Upper lobe of right lung (tissue), 1 donor: ENCODE results near the gene MGLL. TPM values are rescaled to one million over a fixed set of nuclear protein-coding genes. Genes with fewer than 3 reads are reported as not detected.
A peak's percentile ranks its signal among the peaks of the same experiment; 100 is the strongest.

Experiments used
- ATAC-seq: fragments of 200-7000 bp; cut with Tn5 transposase; one replicate; pipeline ENCODE4 v1.9.1; 2020; ENCODE audit warnings: mild to moderate bottlenecking, moderate library complexity
- DNase-seq: peaks from one replicate; pipeline ENCODE4 v3.0.0-alpha.2; 2020
- H3K27ac ChIP-seq: fragments of 200-600 bp; one replicate; pipeline ENCODE4 v1.8.0; 2022
- H3K27me3 ChIP-seq: fragments of 200-600 bp; one replicate; pipeline ENCODE4 v1.8.0; 2022; ENCODE audit warnings: mild to moderate bottlenecking
- H3K36me3 ChIP-seq: fragments of 200-600 bp; one replicate; pipeline ENCODE4 v1.8.0; 2022
- H3K4me1 ChIP-seq: fragments of 200-600 bp; one replicate; pipeline ENCODE4 v1.8.0; 2022
- H3K4me3 ChIP-seq: fragments of 200-600 bp; one replicate; pipeline ENCODE4 v1.8.0; 2022; ENCODE audit warnings: mild to moderate bottlenecking
- H3K9me3 ChIP-seq: fragments of 200-600 bp; one replicate; pipeline ENCODE4 v1.8.0; 2022
- intact Hi-C: fragments of 100-400 bp; cut with DNase I; formaldehyde crosslinking; loops from one replicate; pipeline ENCODE4 v1.11.0; 2022
- total RNA-seq: library from RNA; stranded (reverse); fragmentation: NEBNext Ultra II Directional; extraction: Animal tissue kit (Norgen Biotek cat#: 25700); gene quantifications from one replicate; pipeline ENCODE4 v1.2.1, GENCODE V29; 2021
- TF ChIP-seq, protein P1 (sequence below): fragments of 200-600 bp; IDR thresholded peaks from one replicate; pipeline ENCODE4 v1.8.0; 2022; ENCODE audit warnings: antibody characterized with exemption
- donor health status: DM: no; HTN: yes; CAD: no; lungs with severe emphysema.

Gene MGLL
- total RNA-seq, 1 donor from 2014 or later, result 194 TPM

DNA sequence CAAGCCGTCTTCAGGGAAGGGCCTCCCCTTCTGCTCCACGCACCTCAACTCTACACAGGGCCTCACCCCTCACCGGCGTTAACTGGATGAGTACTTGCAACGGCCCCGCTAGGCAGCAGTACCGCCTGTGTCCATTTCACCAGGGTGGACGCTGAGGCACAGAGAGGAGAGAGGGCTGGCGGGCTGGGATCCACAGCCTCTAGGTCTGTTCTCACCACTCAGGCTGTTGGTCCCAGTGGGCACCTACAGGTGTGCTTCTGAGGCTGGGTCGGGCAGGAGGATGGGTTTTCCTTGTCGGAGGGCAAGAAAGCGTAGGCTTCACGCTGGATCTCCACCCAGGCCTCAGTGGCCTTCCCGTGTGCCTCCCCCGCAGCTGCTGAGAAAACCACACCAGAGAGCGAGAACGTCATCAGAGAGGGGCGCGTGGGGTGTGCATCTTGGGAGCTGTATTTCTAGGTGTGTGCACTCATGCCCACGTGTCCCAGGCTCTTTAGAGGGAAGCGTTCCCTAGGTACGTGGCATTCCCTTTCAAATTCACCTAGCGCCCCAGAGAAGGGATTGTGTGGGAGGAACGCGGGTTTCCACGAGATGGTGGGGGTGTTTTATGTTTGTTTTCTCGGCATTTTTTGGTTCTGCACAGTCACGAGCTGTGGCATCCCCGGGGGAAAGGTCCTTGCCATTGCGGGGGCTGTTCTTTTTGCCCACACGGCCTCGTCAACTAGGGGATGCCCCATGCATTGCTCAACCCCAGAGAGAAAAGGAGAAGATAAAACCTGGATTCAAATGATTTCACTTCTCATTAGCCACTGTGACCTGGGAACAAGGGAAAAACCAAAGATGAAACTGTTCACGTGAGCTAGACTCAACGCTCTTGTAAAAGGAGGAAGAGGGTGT is 67.7 kb downstream of the MGLL start:
- peak; percentile 74 for ATAC-seq
- no peak for DNase-seq

DNA sequence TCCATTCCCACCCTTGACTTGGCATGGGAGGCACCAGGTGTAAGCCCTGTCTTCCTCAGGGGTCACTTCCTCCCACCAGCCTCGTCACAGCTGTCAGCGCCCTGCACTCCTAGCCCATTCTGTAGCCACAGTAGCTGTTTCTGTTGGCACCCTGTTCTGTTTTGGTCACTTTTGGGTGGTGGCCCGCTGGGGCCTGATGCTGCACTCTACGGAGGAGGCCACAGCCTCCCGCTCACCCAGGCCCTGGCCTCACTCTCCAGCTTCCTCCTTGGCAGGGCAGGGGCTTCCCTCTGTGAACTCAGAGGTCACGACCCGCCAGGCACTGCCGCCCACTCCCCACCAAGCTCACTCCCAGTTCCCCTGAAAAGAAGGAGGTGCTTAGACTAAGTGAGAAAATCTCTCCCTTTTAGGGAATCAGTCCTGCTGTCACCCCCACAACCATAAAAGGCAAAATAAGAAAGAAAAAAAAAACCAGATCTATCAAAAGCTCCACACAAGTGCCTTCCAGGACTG is 68.4 kb downstream of the MGLL start:
- DNase-seq, result no peak
- intact Hi-C loops, result no loop called here
- Histone ChIP-seq H3K9me3 (no peaks in the 10 kb centered on the region), H3K36me3 (no peaks in the 10 kb centered on the region), H3K27me3 (no peaks in the 10 kb centered on the region), H3K27ac (no peak overlapping the region), H3K4me3 (no peak overlapping the region), H3K4me1 (peaks cover 7% of the 10 kb centered on the region)
- TF ChIP-seq, protein P1, sequence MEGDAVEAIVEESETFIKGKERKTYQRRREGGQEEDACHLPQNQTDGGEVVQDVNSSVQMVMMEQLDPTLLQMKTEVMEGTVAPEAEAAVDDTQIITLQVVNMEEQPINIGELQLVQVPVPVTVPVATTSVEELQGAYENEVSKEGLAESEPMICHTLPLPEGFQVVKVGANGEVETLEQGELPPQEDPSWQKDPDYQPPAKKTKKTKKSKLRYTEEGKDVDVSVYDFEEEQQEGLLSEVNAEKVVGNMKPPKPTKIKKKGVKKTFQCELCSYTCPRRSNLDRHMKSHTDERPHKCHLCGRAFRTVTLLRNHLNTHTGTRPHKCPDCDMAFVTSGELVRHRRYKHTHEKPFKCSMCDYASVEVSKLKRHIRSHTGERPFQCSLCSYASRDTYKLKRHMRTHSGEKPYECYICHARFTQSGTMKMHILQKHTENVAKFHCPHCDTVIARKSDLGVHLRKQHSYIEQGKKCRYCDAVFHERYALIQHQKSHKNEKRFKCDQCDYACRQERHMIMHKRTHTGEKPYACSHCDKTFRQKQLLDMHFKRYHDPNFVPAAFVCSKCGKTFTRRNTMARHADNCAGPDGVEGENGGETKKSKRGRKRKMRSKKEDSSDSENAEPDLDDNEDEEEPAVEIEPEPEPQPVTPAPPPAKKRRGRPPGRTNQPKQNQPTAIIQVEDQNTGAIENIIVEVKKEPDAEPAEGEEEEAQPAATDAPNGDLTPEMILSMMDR, result no peak
- ATAC-seq, result peak; percentile 68

More for the DNA sequence above, 67.7 kb downstream of the MGLL start:
- Histone ChIP-seq H3K27ac (no peak overlapping the region), H3K4me1 (no peaks in the 10 kb centered on the region), H3K9me3 (no peaks in the 10 kb centered on the region), H3K4me3 (no peak overlapping the region), H3K27me3 (no peaks in the 10 kb centered on the region), H3K36me3 (peaks cover 7% of the 10 kb centered on the region)
- TF ChIP-seq, protein P1, result no peak
- intact Hi-C loops, result no loop called here

DNA sequence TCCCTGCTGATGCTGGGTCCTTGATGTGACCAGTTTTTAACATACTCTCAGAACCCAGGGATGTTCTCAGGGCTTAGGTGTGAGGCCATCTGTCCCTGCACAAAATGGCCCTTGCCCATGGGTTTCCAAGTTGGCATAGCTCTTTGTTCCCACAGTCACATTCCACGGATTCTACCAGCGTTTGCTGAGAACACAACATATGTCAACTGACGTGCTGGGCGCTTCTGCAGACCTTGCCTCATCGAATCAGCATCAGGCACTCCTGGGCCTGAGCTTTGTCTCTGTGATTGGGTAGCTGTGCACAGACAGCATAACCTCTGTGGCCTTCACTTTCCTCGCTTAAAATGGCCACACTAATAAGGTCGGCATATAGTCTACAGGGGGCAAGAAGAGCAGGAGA is 69.0 kb downstream of the MGLL start:
- no peaks in the 10 kb centered on the region for H3K36me3 ChIP-seq
- peaks cover 13% of the 10 kb centered on the region for H3K4me1 ChIP-seq
- no peaks in the 10 kb centered on the region for H3K27me3 ChIP-seq
- intact Hi-C loops, result no loop called here
- no peak overlapping the region for H3K4me3 ChIP-seq
- DNase-seq, result no peak
- ATAC-seq, result no peak
- TF ChIP-seq, protein P1, result no peak
- H3K9me3 ChIP-seq, result no peaks in the 10 kb centered on the region
- no peak overlapping the region for H3K27ac ChIP-seq

DNA sequence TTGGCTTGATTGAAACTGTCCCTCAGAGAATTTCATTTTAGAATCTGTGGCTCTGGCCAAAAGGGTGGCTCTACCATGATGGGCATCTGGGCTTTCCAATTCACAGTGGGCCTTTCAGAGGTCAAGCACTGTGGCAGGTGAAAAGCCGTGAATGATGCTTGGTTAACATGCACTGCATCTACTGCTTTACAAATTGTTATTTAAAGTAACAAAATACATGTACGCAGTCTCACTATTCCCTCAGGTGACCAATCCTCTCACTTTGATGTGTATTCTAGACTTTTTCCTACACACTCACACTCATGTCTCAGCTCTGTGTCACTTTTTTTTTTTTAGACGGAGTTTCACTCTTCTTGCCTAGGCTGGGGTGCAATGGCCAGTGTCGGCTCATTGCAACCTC is 70.5 kb downstream of the MGLL start:
- TF ChIP-seq, protein P1, result no peak
- intact Hi-C loops, result no loop called here
- Histone ChIP-seq H3K27me3 (no peaks in the 10 kb centered on the region), H3K4me3 (no peak overlapping the region), H3K9me3 (no peaks in the 10 kb centered on the region), H3K4me1 (peaks cover 26% of the 10 kb centered on the region), H3K27ac (no peak overlapping the region), H3K36me3 (no peaks in the 10 kb centered on the region)
- ATAC-seq (no peak), DNase-seq (no peak)

DNA sequence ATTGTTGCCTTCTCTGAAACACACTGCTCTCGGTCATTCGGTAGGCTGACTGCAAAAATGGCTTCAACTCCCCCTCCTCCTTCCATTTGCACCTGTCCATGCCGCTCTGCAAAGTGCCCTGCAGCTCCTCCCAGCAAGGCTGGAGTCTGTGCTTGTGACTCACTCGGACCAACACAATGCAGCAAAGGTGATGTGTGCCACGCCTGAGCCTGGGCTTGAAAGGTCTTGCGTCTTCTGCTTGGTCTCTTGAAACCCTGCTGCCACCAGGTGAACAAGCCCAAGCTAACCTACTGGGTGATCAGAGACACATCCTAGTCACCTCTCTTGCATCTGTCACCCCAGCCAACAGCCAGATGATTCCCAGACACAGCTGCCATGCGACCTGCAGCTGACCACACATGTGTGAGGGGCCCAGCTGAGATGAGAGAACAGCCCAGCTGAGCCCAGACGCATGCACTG is 71.1 kb downstream of the MGLL start:
- peaks cover 26% of the 10 kb centered on the region for H3K4me1 ChIP-seq
- ATAC-seq (no peak), DNase-seq (no peak)
- no peak overlapping the region for H3K4me3 ChIP-seq
- TF ChIP-seq, protein P1, result no peak
- no peaks in the 10 kb centered on the region for H3K9me3 ChIP-seq
- intact Hi-C loops, result no loop called here
- no peak overlapping the region for H3K27ac ChIP-seq
- H3K36me3 ChIP-seq, result no peaks in the 10 kb centered on the region
- no peaks in the 10 kb centered on the region for H3K27me3 ChIP-seq
